ENCODE data around the gene SEC14L3. TPM values are rescaled to one million over a fixed set of nuclear protein-coding genes. Genes with fewer than 3 reads are reported as not detected.

The SEC14L3 gene
- total and polyA plus RNA-seq, 5 donors: not detected

GRCh38 chr22:30441088-30441487 lies 30.7 kb downstream of the SEC14L3 start:
- WGBS: 75% methylated on average over 9 of the region's 9 CpGs
- Histone ChIP-seq H3K4me3 (ENCODE audit: low read length) (no peak overlapping the region), H3K27me3 (ENCODE audit: control insufficient read depth, insufficient read depth) (no peaks in the 10 kb centered on the region), H3K27ac (ENCODE audit: low read length) (no peak overlapping the region), H3K9me3 (ENCODE audit: control insufficient read depth, low read length) (no peaks in the 10 kb centered on the region), H3K4me1 (ENCODE audit: control insufficient read depth, insufficient read depth, low read length) (no peaks in the 10 kb centered on the region)
- ATAC-seq (no peak), DNase-seq (no peak)
- intact Hi-C loops (cut with DNase I): loop anchor here in 1 of 4 donors (10.0 kb wide), 1 partner anchor 314 kb away; no protein-coding TSS in a partner anchor

DNA sequence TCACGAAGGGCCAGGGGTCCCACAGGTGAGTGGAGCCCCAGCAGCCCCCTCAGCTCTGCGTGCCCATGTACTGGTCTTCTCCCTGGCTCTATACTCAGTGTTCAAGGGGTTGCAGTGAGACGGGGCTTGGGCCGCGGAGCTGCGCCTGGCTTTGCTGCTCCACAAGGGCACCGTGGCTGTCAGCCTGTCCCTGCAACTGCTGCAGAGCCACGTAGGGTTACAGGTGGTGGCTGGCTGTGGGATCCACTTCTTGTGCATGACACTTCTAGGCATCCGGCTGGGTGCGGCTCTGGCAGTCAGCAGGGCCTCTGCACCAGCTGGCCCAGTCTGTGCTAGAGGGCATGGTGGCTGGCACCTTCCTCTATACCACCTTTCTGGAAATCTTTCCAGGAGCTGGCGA lies 32.0 kb downstream of the SEC14L3 start:
- ATAC-seq (no peak), DNase-seq (no peak)
- 88% methylated on average over 11 of the region's 11 CpGs for WGBS
- Histone ChIP-seq H3K4me1 (ENCODE audit: control insufficient read depth, insufficient read depth, low read length) (no peaks in the 10 kb centered on the region), H3K4me3 (ENCODE audit: low read length) (no peak overlapping the region), H3K9me3 (ENCODE audit: control insufficient read depth, low read length) (no peaks in the 10 kb centered on the region), H3K27ac (ENCODE audit: low read length) (no peak overlapping the region), H3K27me3 (ENCODE audit: control insufficient read depth, insufficient read depth) (no peaks in the 10 kb centered on the region)
- intact Hi-C loops (cut with DNase I): loop anchor here in 1 of 4 donors (10.0 kb wide), 1 partner anchor 315 kb away; no protein-coding TSS in a partner anchor

GRCh38 chr22:30439226-30439625 lies 32.6 kb downstream of the SEC14L3 start:
- Histone ChIP-seq H3K27ac (ENCODE audit: low read length) (no peak overlapping the region), H3K27me3 (ENCODE audit: control insufficient read depth, insufficient read depth) (no peaks in the 10 kb centered on the region), H3K4me3 (ENCODE audit: low read length) (no peak overlapping the region), H3K9me3 (ENCODE audit: control insufficient read depth, low read length) (no peaks in the 10 kb centered on the region), H3K4me1 (ENCODE audit: control insufficient read depth, insufficient read depth, low read length) (no peaks in the 10 kb centered on the region)
- ATAC-seq: no peak
- intact Hi-C loops (cut with DNase I): no loop called here
- 89% methylated on average over 4 of the region's 4 CpGs for WGBS
- DNase-seq: no peak

DNA sequence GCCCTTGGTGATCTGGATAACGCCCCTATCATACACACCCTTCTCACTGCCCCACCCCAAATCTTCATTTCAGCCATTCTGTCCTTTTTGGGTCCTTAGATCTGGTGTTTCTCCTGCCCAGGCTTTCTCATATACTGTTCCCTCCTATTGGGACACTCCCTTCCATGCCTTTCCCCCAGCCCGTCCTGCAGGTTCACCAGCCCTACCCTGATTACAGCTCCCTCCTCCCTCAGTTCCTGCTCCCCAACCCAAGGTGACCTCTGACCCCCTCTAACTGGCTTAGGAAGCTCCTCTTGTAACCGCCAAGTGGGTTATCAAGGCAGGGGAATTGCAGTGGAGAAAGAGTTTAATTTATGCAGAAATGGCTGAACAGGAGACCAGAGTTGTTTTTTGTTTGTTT lies 33.3 kb downstream of the SEC14L3 start:
- DNase-seq (no peak), ATAC-seq (no peak)
- Histone ChIP-seq H3K27me3 (ENCODE audit: control insufficient read depth, insufficient read depth) (no peaks in the 10 kb centered on the region), H3K27ac (ENCODE audit: low read length) (no peak overlapping the region), H3K4me1 (ENCODE audit: control insufficient read depth, insufficient read depth, low read length) (no peaks in the 10 kb centered on the region), H3K4me3 (ENCODE audit: low read length) (no peak overlapping the region), H3K9me3 (ENCODE audit: control insufficient read depth, low read length) (no peaks in the 10 kb centered on the region)
- intact Hi-C loops (cut with DNase I): no loop called here
- 65% methylated on average over 3 of the region's 3 CpGs for WGBS

DNA sequence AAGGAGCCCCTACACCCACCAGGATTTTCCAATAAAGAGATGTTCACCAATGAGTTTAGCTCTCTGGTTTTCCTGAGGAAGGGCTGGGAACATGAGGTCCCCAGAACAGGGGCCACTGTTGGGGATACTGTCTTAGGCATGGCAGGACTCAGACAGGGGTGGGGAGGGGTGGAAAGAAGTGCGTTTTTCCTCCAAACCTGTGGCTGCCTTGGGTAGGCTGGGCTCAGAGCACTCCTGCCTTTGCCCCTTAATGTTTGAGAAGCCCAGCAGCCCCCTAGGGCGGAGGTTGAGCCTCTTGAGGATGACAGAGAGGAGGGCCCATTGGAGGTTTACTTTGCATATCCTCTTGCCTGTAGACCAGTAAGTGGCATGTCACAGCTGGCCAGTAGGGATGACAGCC lies 35.6 kb downstream of the SEC14L3 start:
- 77% methylated on average over 2 of the region's 2 CpGs for WGBS

DNA sequence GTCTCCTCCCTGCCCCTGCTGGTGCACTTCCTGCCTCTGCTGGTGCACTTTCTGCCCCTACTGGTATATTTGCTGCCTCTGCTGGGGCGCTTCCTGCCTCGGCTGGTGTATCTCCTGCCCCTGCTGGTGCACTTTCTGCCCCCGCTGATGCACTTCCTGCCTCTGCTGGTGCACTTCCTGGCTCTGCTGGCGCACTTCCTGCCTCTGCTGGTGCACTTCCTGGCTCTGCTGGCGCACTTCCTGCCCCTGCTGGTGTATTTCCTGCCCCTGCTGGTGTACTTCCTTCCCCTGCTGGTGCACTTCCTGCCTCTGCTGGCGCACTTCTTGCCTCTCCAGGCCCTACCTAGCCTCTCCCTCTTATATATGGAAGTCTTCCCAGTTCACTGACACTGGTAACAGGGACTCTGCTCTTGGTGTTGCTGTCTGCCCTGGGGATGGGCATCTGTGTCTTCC lies 36.1 kb downstream of the SEC14L3 start:
- no peak for ATAC-seq
- DNase-seq: peak in 2 of 3 donors; percentile 64 to 65
- 67% methylated on average over 6 of the region's 6 CpGs for WGBS
- Histone ChIP-seq H3K4me1 (ENCODE audit: control insufficient read depth, insufficient read depth, low read length) (no peaks in the 10 kb centered on the region), H3K4me3 (ENCODE audit: low read length) (no peak overlapping the region), H3K9me3 (ENCODE audit: control insufficient read depth, low read length) (no peaks in the 10 kb centered on the region), H3K27me3 (ENCODE audit: control insufficient read depth, insufficient read depth) (no peaks in the 10 kb centered on the region), H3K27ac (ENCODE audit: low read length) (peak overlapping the region; percentile 15)
- intact Hi-C loops (cut with DNase I): no loop called here

More for the DNA sequence above, 35.6 kb downstream of the SEC14L3 start:
- Histone ChIP-seq H3K27ac (ENCODE audit: low read length) (peak overlapping the region; percentile 15), H3K27me3 (ENCODE audit: control insufficient read depth, insufficient read depth) (no peaks in the 10 kb centered on the region), H3K4me1 (ENCODE audit: control insufficient read depth, insufficient read depth, low read length) (no peaks in the 10 kb centered on the region), H3K4me3 (ENCODE audit: low read length) (no peak overlapping the region), H3K9me3 (ENCODE audit: control insufficient read depth, low read length) (no peaks in the 10 kb centered on the region)
- ATAC-seq: no peak
- intact Hi-C loops (cut with DNase I): no loop called here
- DNase-seq: no peak

GRCh38 chr22:30434843-30435242 lies 37.0 kb downstream of the SEC14L3 start:
- no peaks in the 10 kb centered on the region for H3K27me3 ChIP-seq (ENCODE audit: control insufficient read depth, insufficient read depth)
- intact Hi-C loops (cut with DNase I): no loop called here
- H3K4me3 ChIP-seq (ENCODE audit: low read length): no peak overlapping the region
- ATAC-seq (no peak), DNase-seq (no peak)
- no peaks in the 10 kb centered on the region for H3K9me3 ChIP-seq (ENCODE audit: control insufficient read depth, low read length)
- no peaks in the 10 kb centered on the region for H3K4me1 ChIP-seq (ENCODE audit: control insufficient read depth, insufficient read depth, low read length)
- no peak overlapping the region for H3K27ac ChIP-seq (ENCODE audit: low read length)
- 54% methylated on average over 1 of the region's 1 CpG for WGBS

DNA sequence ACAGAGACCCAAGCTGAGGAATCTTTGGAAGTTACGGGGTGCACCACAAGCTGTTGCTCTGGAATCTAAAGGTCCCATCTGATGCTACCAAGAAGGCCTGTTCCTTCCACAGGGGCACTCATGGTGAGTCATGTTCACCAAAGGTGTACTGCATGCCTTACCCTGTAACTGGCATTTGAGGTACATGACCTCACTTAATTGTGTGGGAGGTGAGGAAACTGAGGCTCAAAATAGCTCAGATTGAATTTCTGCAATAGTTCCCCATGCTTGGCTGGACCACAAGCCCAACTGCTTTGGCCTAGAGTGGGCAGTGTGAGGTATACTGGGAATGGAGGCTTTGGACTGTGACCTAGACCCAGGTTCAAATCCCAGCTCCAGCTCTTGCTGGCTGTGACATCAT lies 38.0 kb downstream of the SEC14L3 start:
- Histone ChIP-seq H3K9me3 (ENCODE audit: control insufficient read depth, low read length) (no peaks in the 10 kb centered on the region), H3K4me1 (ENCODE audit: control insufficient read depth, insufficient read depth, low read length) (no peaks in the 10 kb centered on the region), H3K4me3 (ENCODE audit: low read length) (no peak overlapping the region), H3K27me3 (ENCODE audit: control insufficient read depth, insufficient read depth) (no peaks in the 10 kb centered on the region), H3K27ac (ENCODE audit: low read length) (no peak overlapping the region)
- DNase-seq (no peak), ATAC-seq (no peak)
- WGBS: 100% methylated on average over 1 of the region's 1 CpG
- intact Hi-C loops (cut with DNase I): no loop called here

GRCh38 chr22:30433227-30433626 lies 38.6 kb downstream of the SEC14L3 start:
- H3K4me1 ChIP-seq (ENCODE audit: control insufficient read depth, insufficient read depth, low read length): no peaks in the 10 kb centered on the region
- H3K9me3 ChIP-seq (ENCODE audit: control insufficient read depth, low read length): no peaks in the 10 kb centered on the region
- DNase-seq (no peak), ATAC-seq (no peak)
- H3K27ac ChIP-seq (ENCODE audit: low read length): no peak overlapping the region
- H3K27me3 ChIP-seq (ENCODE audit: control insufficient read depth, insufficient read depth): no peaks in the 10 kb centered on the region
- H3K4me3 ChIP-seq (ENCODE audit: low read length): no peak overlapping the region
- intact Hi-C loops (cut with DNase I): no loop called here
- 93% methylated on average over 3 of the region's 3 CpGs for WGBS

DNA sequence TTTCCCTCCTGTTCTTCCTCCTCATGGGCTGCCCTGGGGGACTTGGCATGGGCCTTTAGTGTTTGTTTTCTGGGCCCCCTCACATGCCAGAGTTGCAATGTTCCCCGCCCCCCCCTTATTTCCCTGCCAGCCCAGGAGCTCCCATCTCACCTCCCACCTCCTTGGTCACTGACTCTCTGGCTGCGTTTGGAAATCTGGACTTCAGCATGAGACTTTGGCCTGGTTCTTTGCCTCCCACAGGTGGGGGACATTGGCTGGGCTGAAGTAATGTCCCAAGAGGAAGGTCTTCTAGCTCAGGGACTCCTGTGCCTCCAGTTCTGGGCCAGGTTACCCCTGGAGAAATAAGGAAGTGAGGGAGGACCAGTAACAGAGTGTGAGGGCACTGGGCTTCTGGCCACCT lies 39.3 kb downstream of the SEC14L3 start:
- DNase-seq: no peak
- 66% methylated on average over 2 of the region's 2 CpGs for WGBS

DNA sequence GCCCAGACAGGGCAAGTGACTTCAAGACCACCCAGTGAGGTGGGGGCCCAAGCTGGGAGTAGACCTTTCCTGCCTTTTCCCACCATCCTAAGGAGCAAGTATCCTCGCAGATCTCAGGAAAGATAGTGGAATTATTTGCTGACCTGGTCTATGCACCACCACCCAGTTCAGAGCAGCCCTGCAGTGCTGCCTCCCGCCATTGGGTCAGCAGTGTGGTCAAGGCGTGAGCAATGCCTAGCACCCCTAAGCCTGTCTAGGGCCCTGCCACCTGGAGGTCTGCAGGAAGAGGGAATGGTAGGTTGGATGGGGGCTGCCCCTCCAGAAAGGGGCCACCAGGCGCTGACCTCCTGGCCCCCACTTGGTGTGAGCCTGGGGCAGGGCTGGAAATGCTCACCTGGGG lies 39.7 kb downstream of the SEC14L3 start:
- intact Hi-C loops (cut with DNase I): no loop called here

More for the DNA sequence above, 39.3 kb downstream of the SEC14L3 start:
- H3K4me1 ChIP-seq (ENCODE audit: control insufficient read depth, insufficient read depth, low read length): no peaks in the 10 kb centered on the region
- intact Hi-C loops (cut with DNase I): no loop called here
- H3K27me3 ChIP-seq (ENCODE audit: control insufficient read depth, insufficient read depth): no peaks in the 10 kb centered on the region
- no peak overlapping the region for H3K27ac ChIP-seq (ENCODE audit: low read length)
- ATAC-seq: no peak
- no peak overlapping the region for H3K4me3 ChIP-seq (ENCODE audit: low read length)
- H3K9me3 ChIP-seq (ENCODE audit: control insufficient read depth, low read length): no peaks in the 10 kb centered on the region

DNA sequence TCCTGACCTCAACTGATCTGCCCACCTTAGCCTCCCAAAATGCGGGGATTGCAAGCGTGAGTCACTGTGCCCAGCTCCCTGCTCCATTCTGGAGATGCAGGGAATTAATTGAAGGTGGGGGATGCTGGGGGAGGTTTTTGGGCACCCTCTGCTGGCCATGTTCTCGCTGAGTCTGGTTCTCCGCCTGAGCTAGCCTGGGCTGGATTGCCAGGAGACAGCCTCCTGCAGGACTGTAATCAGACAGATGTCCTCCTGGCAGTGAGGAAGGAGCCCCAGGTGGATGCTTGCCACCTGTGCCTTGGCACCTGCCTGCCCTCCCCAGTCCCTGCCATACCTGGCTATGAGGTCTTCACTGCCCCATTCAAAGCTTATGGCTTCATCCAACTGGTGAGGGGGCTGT lies 40.9 kb downstream of the SEC14L3 start:
- intact Hi-C loops (cut with DNase I): no loop called here

More for the DNA sequence above, 39.7 kb downstream of the SEC14L3 start:
- Histone ChIP-seq H3K9me3 (ENCODE audit: control insufficient read depth, low read length) (no peaks in the 10 kb centered on the region), H3K4me3 (ENCODE audit: low read length) (no peak overlapping the region), H3K27ac (ENCODE audit: low read length) (no peak overlapping the region), H3K27me3 (ENCODE audit: control insufficient read depth, insufficient read depth) (no peaks in the 10 kb centered on the region), H3K4me1 (ENCODE audit: control insufficient read depth, insufficient read depth, low read length) (no peaks in the 10 kb centered on the region)
- ATAC-seq (no peak), DNase-seq (no peak)
- WGBS: 93% methylated on average over 4 of the region's 4 CpGs

More for the DNA sequence above, 40.9 kb downstream of the SEC14L3 start:
- Histone ChIP-seq H3K27me3 (ENCODE audit: control insufficient read depth, insufficient read depth) (no peaks in the 10 kb centered on the region), H3K9me3 (ENCODE audit: control insufficient read depth, low read length) (no peaks in the 10 kb centered on the region), H3K27ac (ENCODE audit: low read length) (no peak overlapping the region), H3K4me3 (ENCODE audit: low read length) (no peak overlapping the region), H3K4me1 (ENCODE audit: control insufficient read depth, insufficient read depth, low read length) (no peaks in the 10 kb centered on the region)
- WGBS: 77% methylated on average over 4 of the region's 4 CpGs
- ATAC-seq (no peak), DNase-seq (no peak)

Measured in right cardiac atrium (tissue), 5 donors.